ENCODE measurements around the gene ZNF709. TPM values are rescaled to one million over a fixed set of nuclear protein-coding genes. Genes with fewer than 3 reads are reported as not detected.

ZNF709 gene
- total and polyA plus RNA-seq, 2 of the 13 experiments (the other 11 are each of a cell fraction or from before 2014, with no cell fraction given): 1.5 to 3.9 TPM

DNA sequence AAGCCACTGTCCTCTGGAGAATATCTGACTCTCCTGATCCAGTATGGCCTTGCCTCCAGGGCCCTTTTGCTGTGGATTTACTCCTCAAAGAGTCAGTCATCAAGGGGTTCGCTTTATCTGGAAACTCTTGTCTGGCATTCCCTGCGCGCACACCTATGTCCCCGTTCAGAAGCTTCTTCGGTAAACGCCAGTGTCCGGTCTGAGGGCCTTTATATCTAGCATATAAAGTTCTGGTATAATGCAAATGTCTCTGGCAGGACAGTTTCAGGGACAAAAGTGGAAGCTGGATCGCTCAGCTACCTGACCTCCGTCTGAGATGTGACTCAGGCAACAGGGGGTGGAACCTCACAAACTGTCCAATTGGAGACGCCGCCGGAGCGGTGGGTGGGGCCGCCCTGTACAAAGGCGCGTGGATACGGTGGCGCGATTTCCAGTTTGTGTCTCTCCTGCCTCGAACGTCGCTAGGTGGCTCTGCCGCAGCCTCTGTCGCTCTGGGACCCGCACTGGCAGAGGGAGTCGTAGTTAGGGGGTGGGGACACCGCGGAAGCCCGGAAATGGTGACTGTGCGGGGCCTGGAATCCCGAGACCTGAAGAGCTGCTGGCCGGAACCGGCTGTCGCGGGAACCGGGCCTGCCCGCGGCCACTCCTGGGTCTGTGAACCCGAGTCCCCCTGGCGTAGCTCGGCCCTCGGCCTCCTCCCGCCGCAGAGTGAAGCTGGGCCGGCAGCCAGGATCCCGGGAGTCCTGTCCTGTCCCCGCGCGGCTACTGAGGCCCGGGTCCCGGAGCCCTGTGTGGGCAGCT, 10.6 kb upstream of the ZNF709 start (continued):
- peak; percentile 70; the same call in 1 of the 2 replicates for TF ChIP-seq FOXK1 (CRISPR knock-in tag; IDR thresholded peaks at IDR 0.05; ENCODE audit: borderline replicate concordance, low read depth)
- TF ChIP-seq BCL6 (CRISPR knock-in tag; IDR thresholded peaks at IDR 0.05): peak; percentile 21; the same call in 1 of the 2 replicates
- TF ChIP-seq ZSCAN21 (CRISPR knock-in tag; IDR thresholded peaks at IDR 0.05; ENCODE audit: borderline replicate concordance): peak; percentile 92
- no peak for TF ChIP-seq HOXA9 (CRISPR knock-in tag; IDR thresholded peaks at IDR 0.05; ENCODE audit: borderline replicate concordance)
- TF ChIP-seq, protein P1, sequence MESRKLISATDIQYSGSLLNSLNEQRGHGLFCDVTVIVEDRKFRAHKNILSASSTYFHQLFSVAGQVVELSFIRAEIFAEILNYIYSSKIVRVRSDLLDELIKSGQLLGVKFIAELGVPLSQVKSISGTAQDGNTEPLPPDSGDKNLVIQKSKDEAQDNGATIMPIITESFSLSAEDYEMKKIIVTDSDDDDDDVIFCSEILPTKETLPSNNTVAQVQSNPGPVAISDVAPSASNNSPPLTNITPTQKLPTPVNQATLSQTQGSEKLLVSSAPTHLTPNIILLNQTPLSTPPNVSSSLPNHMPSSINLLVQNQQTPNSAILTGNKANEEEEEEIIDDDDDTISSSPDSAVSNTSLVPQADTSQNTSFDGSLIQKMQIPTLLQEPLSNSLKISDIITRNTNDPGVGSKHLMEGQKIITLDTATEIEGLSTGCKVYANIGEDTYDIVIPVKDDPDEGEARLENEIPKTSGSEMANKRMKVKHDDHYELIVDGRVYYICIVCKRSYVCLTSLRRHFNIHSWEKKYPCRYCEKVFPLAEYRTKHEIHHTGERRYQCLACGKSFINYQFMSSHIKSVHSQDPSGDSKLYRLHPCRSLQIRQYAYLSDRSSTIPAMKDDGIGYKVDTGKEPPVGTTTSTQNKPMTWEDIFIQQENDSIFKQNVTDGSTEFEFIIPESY (CRISPR knock-in tag; IDR thresholded peaks at IDR 0.05): peak; percentile 47; the same call in 1 of the 2 replicates
- TF ChIP-seq, protein P2, sequence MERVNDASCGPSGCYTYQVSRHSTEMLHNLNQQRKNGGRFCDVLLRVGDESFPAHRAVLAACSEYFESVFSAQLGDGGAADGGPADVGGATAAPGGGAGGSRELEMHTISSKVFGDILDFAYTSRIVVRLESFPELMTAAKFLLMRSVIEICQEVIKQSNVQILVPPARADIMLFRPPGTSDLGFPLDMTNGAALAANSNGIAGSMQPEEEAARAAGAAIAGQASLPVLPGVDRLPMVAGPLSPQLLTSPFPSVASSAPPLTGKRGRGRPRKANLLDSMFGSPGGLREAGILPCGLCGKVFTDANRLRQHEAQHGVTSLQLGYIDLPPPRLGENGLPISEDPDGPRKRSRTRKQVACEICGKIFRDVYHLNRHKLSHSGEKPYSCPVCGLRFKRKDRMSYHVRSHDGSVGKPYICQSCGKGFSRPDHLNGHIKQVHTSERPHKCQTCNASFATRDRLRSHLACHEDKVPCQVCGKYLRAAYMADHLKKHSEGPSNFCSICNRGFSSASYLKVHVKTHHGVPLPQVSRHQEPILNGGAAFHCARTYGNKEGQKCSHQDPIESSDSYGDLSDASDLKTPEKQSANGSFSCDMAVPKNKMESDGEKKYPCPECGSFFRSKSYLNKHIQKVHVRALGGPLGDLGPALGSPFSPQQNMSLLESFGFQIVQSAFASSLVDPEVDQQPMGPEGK (CRISPR knock-in tag; IDR thresholded peaks at IDR 0.05): peak; percentile 81
- TF ChIP-seq SNAI1 (CRISPR knock-in tag; IDR thresholded peaks at IDR 0.05; ENCODE audit: borderline replicate concordance): no peak
- peak; percentile 95 for TF ChIP-seq CBX1 (IDR thresholded peaks at IDR 0.05; ENCODE audit: low read depth)
- TF ChIP-seq REL (CRISPR knock-in tag; conservative IDR thresholded peaks at IDR 0.05): no peak
- peak; percentile 87; the same call in 1 of the 2 replicates for TF ChIP-seq ETV5 (CRISPR knock-in tag; IDR thresholded peaks at IDR 0.05; ENCODE audit: borderline replicate concordance)
- peak; percentile 34 for TF ChIP-seq SKI (IDR thresholded peaks at IDR 0.05; ENCODE audit: partially characterized antibody)
- TF ChIP-seq ZNF772 (CRISPR knock-in tag; IDR thresholded peaks at IDR 0.05): peak; percentile 95
- TF ChIP-seq RORA (CRISPR knock-in tag; IDR thresholded peaks at IDR 0.05): no peak
- peak; percentile 55 for TF ChIP-seq HIVEP1 (CRISPR knock-in tag; IDR thresholded peaks at IDR 0.05)
- TF ChIP-seq ZSCAN9 (CRISPR knock-in tag; IDR thresholded peaks at IDR 0.05; ENCODE audit: borderline replicate concordance): peak; percentile 94
- TF ChIP-seq DMAP1 (CRISPR knock-in tag; IDR thresholded peaks at IDR 0.05): peak; percentile 78; the same call in 1 of the 2 replicates
- no peak for TF ChIP-seq DNMT3B (CRISPR knock-in tag; conservative IDR thresholded peaks at IDR 0.05)
- no peak for TF ChIP-seq HCFC1 (IDR thresholded peaks at IDR 0.05; ENCODE audit: low read depth, low read length)
- peak; percentile 96 for TF ChIP-seq ERF (CRISPR knock-in tag; IDR thresholded peaks at IDR 0.05)
- peak; percentile 79 for TF ChIP-seq ZNF317 (CRISPR knock-in tag; IDR thresholded peaks at IDR 0.05)
- TF ChIP-seq GABPB1 (CRISPR knock-in tag; IDR thresholded peaks at IDR 0.05): peak; percentile 91
- peak; percentile 74; the same call in 1 of the 2 replicates for TF ChIP-seq CBX5 (CRISPR knock-in tag; IDR thresholded peaks at IDR 0.05; ENCODE audit: borderline replicate concordance)
- no peak; the same call in 1 of the 2 replicates for TF ChIP-seq ARHGAP35 (CRISPR knock-in tag; IDR thresholded peaks at IDR 0.05; ENCODE audit: borderline replicate concordance)
- no peak; the same call in 1 of the 2 replicates for TF ChIP-seq ZNF460 (CRISPR knock-in tag; IDR thresholded peaks at IDR 0.05; ENCODE audit: borderline replicate concordance)
- peak; percentile 57; the same call in 1 of the 2 replicates for TF ChIP-seq SOX5 (CRISPR knock-in tag; IDR thresholded peaks at IDR 0.05; ENCODE audit: borderline replicate concordance)
- TF ChIP-seq MTF2 (CRISPR knock-in tag; IDR thresholded peaks at IDR 0.05; ENCODE audit: borderline replicate concordance): no peak; the same call in 1 of the 2 replicates
- TF ChIP-seq PHF21A (CRISPR knock-in tag; IDR thresholded peaks at IDR 0.05): peak; percentile 68; the same call in 1 of the 2 replicates
- no peak for TF ChIP-seq ZNF432 (CRISPR knock-in tag; IDR thresholded peaks at IDR 0.05; ENCODE audit: borderline replicate concordance)
